GM21825 (cell line): ENCODE measurements around the gene ADRA2B.

Source experiments
- ATAC-seq: cut with Tn5 transposase; IDR thresholded peaks from one replicate; pipeline ENCODE4 v1.9.1; 2021; ENCODE audit warnings: mild to moderate bottlenecking, moderate library complexity; ENCODE audit not compliant: unreplicated experiment

ADRA2B gene

DNA sequence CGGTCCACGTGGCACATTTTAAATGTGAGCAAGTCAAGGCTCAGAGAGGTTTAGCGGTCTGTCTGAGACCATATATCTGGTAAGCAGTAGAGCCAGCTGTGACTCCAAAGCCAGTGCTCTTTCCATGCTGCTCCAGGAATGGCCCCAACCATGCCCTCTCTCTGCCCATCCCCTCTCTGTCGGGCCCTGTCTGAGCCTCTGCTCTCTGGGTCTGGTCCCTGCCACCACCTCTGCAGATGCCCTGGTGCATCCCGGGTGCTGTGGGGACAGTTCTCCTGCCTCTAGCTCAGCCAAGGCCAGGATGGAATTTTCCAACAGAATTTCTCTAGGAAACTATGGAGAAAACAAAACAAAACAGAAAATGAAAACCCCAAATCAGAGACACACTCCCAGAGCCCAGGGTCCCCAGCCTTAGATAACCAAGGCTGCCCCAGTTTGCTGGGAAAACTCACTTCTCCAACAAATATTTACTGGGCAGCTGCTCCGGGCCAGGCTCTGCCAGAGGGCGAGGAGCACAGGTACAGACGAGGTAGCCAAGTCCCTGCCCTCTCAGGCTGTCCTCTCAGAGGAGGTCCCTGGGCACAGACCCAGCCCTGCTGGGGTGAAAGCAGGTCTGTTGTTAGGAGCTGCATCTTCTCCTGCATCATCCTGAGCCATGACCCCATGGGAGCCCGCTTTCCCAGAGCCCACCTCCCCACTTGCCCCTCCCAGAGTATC, 9.2 kb downstream of the ADRA2B start:
- ATAC-seq: no peak

DNA sequence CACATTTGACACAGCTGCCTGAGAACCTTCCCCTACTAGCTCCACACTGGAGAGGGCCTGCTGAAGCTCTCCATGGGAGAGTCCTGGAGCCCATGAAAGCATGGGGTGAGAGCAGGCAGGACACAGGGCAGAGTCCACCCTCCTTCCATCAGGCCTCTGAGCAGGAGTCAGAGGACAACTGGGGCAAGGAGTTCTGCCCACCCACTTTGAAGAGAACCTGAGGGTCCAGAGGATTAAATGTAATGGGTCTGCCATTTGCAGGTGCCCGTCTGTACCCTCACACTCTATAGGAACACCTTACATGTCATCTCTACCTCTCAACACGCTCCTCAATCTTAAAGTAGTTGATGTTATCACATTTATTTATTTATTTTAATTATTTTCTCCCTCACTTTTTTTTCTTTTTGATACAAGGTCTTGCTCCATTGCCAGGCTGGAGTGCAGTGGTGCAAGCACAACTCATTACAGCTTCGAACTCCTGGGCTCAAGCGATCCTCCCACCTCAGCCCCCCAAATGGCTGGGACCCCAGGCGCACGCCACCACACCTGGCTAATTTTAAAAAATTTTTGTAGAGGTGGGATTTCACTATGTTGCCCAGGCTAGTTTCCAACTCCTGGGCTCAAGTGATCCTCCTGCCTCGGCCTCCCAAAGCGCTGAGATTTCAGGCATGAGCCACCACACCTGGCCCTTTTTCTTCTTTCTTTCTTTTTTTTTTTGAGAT, 10.2 kb downstream of the ADRA2B start:
- no peak for ATAC-seq

DNA sequence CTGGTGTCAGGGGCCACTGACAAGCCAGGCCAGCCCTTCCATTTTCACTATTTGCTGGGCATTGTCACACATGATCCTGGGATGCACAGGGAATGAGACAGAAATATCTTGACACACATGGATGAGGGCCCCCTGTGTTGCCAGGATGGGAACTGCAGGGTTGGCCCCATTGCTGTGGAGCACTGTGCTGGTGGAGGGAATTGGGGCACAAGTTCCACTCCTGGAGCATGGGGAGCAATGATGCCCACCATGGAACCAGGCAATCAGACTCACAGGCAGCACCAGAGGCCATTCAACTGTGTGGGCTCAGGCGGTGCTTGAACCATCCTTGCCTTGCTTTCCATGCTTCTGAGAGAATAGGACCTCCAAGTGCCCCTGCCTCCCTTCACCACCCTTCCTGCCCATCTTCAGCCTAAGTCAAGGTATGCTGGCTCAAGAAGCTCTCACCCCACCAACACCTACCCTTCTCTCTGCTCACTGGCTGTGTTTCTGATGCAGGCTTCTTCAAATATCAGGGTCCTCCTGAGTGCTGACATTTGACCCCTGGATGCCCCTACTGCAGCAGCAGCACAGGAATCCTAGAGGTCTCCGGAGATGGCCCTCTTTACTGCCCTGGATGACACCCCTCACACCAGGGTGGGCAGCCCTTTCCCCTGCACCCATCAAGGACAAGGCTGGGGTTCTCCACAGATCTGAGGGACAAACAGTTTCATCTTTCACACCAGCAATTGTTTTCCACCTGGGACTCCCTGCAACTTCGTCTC, 11.0 kb downstream of the ADRA2B start:
- no peak for ATAC-seq

DNA sequence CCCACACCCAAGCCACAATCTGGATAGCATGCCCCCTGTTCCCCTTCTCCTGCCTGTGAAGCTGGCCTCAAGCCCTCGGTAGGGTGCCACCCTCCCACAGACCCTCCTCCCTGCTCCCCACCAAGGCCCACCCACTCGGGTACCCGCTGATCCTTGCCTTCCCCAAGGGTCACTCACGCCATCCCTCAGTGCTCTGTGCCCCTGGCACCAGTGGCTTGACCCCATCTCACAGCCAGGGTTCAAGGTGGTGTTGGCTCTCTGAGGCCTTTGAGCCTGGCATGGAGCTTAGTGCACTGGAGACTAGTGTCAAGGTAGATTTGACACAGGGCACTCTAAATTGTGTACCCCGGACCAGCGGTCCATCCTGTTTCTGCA, 11.9 kb downstream of the ADRA2B start:
- ATAC-seq: no peak

DNA sequence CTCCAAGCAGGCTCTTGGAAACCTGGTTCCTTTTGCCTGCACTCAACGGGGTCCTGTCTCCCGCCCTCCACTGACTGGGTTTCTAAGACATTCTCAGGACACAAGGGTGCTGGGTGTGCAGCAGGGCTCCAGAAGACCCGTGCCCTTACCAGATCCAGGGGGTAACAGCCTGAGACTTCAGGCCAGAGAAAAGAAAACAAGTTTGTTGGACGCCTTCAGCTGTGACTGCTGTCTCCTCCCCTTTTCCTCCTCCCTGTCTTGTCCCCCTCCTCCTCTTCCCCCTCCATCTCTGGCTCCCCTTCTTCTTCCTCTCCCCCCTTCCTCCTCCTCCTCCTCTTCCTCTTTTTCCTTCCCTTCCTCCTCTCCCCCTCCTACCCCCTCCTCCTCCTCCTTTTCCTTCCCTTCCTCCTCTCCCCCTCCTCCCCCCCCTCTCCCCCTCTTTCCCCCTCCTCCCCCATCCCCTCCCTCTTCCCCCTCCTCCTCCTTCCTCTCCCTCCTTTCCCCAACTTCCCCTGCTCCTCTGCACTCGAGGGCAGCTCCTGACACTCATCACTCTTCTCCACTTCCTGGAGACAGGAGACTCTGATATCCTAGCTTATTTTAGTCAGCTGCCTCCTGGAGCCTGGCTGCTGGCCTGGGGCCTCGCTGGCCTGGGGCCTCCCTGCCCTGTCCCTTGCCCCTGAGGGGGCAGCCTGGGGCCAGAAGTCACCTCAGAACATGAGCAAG, 12.4 kb downstream of the ADRA2B start:
- no peak for ATAC-seq

DNA sequence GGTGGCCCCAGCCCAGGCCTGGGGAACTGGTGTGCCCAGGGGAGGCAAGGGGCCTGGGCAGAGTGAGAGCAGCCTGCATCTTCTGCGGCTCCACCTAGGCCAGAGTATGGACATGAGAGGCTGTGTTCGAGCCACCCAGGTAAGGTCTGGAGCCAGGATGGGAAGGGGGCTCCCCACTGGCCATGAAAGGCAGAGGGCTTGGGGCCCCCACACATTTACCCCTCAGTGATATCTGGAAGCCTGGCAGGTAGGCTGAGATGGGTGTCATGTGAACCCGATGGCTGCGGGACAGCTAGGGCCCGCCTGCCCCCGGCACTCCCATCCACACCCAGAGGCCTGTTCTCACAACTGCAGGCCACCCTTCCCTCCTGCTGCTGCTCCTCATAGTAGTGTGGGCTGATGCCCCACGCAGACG, 13.2 kb downstream of the ADRA2B start:
- no peak for ATAC-seq

DNA sequence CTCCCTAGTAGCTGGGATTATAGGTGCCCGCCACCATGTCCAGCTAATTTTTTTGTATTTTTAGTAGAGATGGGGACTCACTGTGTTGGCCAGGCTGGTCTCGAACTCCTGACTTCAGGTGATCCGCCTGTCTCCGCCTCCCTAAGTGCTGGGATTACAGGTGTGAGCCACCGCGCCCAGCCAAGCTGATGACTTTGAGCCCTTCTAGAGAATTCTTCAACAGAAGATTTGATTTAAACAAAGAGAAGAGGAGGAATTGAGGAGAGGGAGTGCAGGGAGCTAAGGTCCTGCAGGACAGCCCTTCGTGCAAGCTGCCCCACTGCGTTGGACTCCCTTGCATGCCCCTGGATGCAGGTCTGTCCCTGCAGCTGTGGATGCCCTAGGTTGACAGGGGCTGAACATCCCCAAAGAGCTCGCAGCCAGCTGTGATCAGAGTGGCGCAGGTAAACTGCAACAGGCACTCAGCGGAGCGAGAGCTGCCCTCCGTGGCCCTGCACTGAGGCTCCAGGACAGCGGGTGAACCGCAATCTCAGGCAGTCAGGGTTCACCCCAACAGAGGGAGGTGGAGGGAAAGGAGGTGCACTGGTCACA, 13.7 kb downstream of the ADRA2B start:
- ATAC-seq: no peak

DNA sequence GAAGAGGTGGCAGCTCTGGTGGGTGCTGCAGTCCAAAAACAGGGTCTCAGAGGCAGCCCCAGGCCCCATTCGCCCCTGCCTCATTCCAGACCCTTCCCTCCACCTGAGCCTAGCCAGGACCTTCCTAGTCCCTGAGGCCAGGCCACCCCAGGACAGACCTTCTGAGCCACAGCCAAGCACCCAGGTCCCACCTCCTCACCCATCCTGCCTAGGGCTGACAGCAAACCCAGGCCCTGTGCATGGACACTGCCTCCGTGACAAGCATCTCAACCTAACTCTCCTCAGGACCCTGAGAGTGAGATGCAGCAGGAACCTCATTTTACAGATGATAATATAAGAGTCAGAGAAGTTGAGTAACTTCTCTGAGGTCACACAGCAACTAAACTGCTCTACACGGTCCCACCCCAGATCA, 15.5 kb downstream of the ADRA2B start:
- no peak for ATAC-seq

DNA sequence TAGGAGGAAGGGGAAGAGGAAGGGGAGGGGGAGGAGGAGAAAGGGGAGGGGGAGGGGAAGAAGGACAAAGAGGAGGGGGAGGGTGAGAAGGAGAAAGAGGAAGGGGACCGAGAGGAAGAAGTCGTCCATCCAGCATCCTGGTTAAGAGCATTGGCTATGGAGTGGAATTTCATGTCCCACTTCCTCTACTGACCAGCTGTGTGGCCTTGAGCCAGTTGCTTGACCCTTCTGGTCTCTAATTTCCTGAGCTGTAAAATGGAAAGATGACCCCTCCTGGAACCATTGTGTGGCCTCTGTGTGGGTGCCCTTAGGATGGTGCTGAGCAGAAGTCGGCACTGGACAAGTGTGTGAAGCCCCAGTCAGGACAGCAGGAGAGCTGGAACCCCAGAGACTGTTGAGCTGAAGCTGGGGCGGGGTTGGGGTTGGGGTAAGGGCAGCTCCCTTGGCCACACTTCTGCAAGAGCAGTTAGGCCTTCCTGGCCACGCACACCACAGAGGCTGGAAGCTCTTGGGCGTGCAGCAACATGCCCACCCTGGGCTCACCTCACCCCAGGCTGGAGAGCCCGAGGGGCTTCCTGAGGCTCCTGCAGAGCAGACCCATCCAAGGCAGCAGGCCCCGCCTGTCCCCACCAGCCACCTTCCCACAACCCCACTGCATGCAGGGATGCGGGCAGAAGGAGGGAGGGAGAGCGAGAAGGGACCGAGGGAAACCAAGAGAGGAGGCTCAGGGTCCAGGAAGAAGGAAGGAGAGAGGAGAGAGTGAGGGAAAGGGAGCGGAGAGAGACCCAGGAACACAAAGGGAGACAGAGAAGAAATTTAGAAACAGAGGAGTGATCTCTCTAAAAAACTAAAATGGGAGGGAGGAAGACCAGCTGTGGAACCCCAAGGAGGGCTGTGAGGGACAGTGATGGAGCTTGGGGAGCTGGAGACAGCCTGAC, 16.2 kb downstream of the ADRA2B start:
- ATAC-seq: no peak

DNA sequence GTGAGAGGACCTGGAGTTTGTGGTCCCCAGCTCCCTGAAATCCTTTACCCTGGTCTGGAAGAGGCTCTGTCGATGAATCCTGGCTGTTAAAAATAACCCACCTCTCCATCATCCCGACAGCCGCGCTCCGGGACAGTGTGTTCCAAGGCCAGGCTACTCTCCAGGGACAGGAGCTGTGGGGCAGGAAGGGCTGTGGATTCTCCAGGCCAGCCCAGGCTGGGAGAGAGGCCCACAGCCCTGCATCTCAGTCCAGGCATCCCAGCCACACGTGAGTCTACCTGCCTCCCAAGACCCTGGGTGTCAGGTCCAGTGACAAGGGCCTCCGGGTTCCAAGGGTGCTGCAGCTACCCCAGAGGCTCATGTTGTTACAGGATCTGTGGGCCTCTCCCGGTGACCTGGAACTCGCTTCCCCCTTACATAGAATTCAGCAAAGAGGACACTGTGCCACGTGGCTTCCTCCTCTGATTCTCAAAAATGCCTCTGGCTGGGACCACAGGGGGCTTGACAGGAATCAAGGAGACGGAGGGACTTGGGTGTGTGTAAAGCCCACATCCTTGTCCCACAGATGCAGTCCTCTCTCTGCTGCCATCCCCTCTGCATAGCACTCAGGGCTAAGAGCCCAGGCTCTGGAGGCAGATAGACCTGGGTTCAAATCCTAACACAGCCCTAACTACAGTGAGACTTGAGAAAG, 17.3 kb downstream of the ADRA2B start:
- ATAC-seq: no peak

DNA sequence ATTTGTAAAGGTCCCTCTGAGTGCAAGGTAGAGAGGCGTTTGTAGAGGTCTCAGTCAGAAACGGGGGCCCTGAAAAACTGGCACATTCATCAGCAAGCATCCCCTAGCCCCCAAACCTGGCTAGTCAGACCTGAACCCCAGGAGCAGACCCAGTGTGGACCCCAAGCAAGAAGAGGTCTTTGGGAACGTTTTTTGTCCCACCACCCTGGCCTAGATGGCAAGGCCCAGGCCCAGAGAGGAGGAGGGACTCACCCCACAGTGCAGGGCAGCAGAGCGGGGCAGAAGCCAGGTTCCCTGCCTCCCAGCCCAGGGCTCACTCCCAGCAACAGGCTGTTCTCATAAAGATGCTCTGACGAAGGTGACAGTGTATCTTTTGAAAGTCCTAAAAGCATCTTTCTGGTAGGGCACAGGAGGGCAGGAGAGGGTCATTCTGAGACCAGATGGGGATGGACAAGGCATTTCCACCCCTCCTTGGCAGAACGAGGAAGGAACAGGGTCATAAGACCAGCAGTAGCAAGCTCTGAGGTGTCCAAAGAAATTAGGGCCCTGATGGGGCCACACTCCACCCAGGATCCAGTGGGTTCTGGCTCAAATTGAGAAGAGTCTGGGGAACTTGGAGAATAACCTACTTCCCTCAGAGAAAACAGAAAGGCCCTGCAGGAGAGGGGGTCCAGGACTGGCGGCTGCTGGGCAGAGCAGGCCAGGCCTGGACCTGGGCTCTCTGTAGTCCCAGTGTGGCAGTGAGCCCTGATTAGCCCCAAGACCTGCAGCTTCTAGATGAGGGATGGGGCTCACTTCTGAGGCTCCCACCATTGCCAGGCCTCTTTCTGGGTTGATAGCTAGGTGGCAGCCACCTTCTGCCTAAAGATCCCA, 18.2 kb downstream of the ADRA2B start:
- ATAC-seq: no peak

DNA sequence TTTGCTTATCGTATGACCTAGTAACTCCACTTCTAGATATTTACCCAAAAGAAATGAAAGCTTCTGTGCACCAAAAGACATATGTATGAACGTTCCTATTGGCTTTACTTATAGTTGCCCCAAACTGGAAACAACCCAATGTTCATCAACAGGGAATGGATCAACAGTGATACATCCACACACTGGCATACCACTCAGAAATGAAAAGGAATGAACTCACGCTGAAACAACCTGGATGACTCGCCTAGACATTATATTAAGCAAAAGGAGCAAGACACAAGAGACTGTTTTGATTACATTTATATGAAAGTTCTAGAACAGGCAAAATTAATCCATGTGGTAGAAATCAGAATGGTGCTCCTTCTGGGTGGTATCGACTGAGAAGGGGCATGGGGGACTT, 18.9 kb downstream of the ADRA2B start:
- ATAC-seq: no peak

DNA sequence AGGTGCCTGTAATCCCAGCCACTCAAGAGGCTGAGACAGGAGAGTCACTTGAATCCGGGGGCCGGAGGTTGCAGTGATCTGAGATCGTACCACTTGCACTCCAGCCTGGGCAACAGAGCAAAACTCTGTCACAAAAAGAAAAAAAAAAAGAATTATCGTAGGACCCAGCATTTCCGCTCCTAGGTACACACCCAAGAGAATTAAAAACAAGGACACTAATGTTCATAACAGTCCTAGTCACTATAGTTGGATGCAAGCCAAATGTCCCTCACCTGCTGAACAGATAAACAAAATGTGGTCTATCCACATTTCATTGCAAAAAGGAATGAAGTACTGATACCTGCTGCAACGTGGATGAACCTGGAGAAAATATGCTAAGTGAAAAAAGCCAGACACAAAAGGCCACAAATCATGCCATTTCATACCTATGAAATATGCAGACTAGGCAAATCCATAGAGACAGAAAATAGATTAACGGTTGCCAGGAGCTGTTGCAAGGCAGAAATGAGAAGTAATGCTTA, 21.2 kb downstream of the ADRA2B start:
- ATAC-seq: no peak

DNA sequence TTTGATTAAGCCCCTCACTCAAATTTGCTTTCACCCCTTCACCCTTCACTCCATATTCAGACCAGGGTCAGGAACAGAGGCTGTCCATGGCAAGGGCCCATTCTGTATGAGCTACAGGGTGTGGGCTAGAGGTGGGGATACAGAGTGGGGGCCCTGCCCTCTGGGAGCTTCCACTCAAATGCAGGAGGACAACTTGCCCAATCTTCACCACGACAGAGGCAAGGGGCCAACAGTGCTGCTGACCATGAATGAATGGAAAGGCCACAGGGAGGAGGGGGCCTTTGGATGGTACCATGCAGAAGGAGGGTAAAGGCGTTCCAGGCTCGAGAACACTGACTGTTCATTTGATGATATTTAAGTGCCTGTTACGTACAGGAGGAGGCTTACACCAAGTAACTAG, 22.8 kb downstream of the ADRA2B start:
- ATAC-seq: no peak

DNA sequence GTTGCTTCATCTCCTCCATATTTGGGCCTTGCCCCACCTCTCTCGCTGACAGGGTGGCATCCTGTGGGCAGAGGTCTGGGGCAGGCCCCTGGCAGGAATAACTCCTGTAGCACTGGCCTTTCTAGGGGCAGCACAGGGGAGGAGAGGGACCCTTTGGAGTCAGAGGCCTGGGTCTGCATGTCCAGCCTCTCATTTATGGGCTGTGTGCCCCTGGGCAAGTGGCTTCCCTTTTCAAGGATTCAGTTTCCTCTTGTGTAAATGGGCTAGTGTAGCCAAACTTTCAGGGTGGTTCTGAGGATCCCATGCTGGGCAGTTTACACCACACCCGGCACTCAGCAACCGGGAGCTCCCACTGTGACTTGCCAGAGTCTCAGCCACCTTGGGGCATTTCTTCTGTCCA, 23.4 kb downstream of the ADRA2B start:
- ATAC-seq: no peak

DNA sequence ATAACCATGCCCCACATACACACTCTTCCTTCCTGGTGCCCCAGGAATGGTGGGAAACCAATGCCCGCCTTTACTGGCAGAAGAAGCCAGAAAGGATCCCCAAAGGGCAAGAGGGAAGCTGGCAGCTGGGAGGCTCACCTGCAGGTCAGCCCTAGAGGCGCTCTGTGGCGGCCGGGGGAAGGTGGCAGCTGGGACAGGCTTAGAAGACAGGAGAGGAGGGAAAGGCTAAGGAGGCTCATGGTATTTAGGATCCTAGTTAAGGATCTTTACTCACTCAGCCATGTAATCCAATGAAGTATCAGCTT, 23.8 kb downstream of the ADRA2B start:
- ATAC-seq: no peak

DNA sequence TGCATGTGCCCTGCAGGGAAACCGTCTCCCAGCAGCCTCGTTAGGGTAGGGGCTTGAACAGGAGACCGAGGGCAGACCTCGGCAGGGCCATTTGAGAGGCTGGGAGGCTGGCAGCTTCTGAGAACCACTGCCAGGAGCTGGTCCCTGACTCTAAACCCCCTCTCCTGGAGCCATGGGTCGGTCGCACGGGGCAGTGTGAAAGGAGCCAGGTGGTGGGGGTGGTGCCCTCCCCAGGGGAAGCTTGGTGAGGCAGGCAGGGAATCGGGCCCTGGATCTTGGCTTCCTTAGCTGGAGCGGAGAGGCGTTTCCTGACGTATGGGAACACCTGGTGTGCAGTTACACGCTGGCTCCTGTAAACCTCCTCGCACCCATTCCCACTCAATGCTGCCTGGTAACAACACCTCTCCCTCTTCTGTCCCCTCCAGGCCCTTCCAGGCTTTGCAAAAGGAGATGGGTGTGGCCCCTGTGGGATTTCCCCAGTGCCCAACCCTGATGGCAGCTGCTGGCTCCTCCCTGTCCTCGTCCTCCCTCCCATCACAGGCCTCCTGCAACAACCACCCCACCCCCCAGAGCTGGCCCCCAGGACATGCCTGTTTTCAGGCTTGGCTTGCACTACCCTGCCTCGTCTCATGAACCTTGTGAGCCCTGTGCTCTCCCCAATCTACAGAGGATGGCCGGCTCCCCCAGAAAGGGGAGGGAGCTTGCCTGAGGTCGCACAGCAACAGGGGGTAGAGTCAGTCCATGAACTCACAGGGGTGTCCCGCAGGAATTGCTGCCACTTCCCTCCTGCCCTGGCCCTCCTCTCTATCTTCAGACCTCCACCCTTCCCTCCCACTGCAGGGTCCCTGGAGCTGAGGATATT, 24.4 kb downstream of the ADRA2B start:
- ATAC-seq: no peak
